Muscle layer of duodenum (tissue), 2 donors: ENCODE measurements around the gene PGAP6.
A peak's percentile ranks its signal among the peaks of the same experiment; 100 is the strongest.

Experiments
- H3K27ac ChIP-seq: one replicate; pipeline ENCODE4 v1.7.0; 2013; ENCODE audit warnings: mild to moderate bottlenecking, low read length
- H3K27me3 ChIP-seq: one replicate; pipeline ENCODE4 v1.7.0; 2013; ENCODE audit warnings: low read depth, mild to moderate bottlenecking, control low read depth, low read length
- H3K36me3 ChIP-seq, 2 donors: one replicate each; pipeline ENCODE4 v1.7.0; 2013; ENCODE audit warnings: low read length in 2 of 2, control low read depth in 1 of 2, mild to moderate bottlenecking in 1 of 2; ENCODE audit not compliant: insufficient read depth in 2 of 2, control insufficient read depth in 1 of 2
- H3K4me1 ChIP-seq, 2 donors: one replicate each; pipeline ENCODE4 v1.7.0; 2013; ENCODE audit warnings: low read length in 2 of 2, mild to moderate bottlenecking in 2 of 2, control low read depth in 1 of 2, moderate library complexity in 1 of 2; ENCODE audit not compliant: insufficient read depth in 2 of 2, control insufficient read depth in 1 of 2
- H3K4me3 ChIP-seq, 2 donors: one replicate each; pipeline ENCODE4 v1.7.0; 2013; ENCODE audit warnings: low read length in 2 of 2, low read depth in 1 of 2, mild to moderate bottlenecking in 1 of 2
- H3K9me3 ChIP-seq, 2 donors: one replicate each; pipeline ENCODE4 v1.7.0; 2013; ENCODE audit warnings: low read length in 2 of 2, control low read depth in 1 of 2, mild to moderate bottlenecking in 1 of 2; ENCODE audit not compliant: control insufficient read depth in 1 of 2
- donor health status: healthy.

Gene PGAP6

GRCh38 chr16:375927-376816 lies 5.6 kb downstream of the PGAP6 start:
- no peaks in the 10 kb centered on the region for H3K27me3 ChIP-seq
- H3K9me3 ChIP-seq: no peaks in the 10 kb centered on the region
- H3K4me1 ChIP-seq: peaks cover 6 to 11% of the 10 kb centered on the region in 2 donors
- H3K4me3 ChIP-seq: no peak overlapping the region
- peaks cover 8 to 54% of the 10 kb centered on the region in 2 donors for H3K36me3 ChIP-seq
- H3K27ac ChIP-seq: no peak overlapping the region

- no peak overlapping the region for H3K27ac ChIP-seq
- H3K36me3 ChIP-seq: peaks cover 8 to 54% of the 10 kb centered on the region in 2 donors
- no peak overlapping the region for H3K4me3 ChIP-seq
Measured at GRCh38 chr16:375212-375611, 6.6 kb downstream of the PGAP6 start.

GRCh38 chr16:374616-374926 lies 7.2 kb downstream of the PGAP6 start:
- peaks cover under 1 to 12% of the 10 kb centered on the region in 2 donors for H3K4me1 ChIP-seq
- H3K36me3 ChIP-seq: peaks cover 8 to 54% of the 10 kb centered on the region in 2 donors
- H3K9me3 ChIP-seq: no peaks in the 10 kb centered on the region

More at GRCh38 chr16:375212-375611, 6.6 kb downstream of the PGAP6 start:
- H3K27me3 ChIP-seq: no peaks in the 10 kb centered on the region
- peaks cover 6 to 8% of the 10 kb centered on the region in 2 donors for H3K4me1 ChIP-seq
- no peaks in the 10 kb centered on the region for H3K9me3 ChIP-seq

GRCh38 chr16:373848-374615 lies 7.7 kb downstream of the PGAP6 start:
- H3K27ac ChIP-seq: no peak overlapping the region
- no peak overlapping the region for H3K4me3 ChIP-seq
- peaks cover 0 to 17% of the 10 kb centered on the region in 2 donors for H3K4me1 ChIP-seq
- H3K9me3 ChIP-seq: no peaks in the 10 kb centered on the region
- H3K36me3 ChIP-seq: peaks cover 8 to 56% of the 10 kb centered on the region in 2 donors
- no peaks in the 10 kb centered on the region for H3K27me3 ChIP-seq

More at GRCh38 chr16:374616-374926, 7.2 kb downstream of the PGAP6 start:
- H3K27me3 ChIP-seq: no peaks in the 10 kb centered on the region
- no peak overlapping the region for H3K27ac ChIP-seq
- no peak overlapping the region for H3K4me3 ChIP-seq

GRCh38 chr16:373020-373598 lies 8.7 kb downstream of the PGAP6 start:
- no peak overlapping the region for H3K4me3 ChIP-seq
- H3K9me3 ChIP-seq: no peaks in the 10 kb centered on the region
- peaks cover 0 to 19% of the 10 kb centered on the region in 2 donors for H3K4me1 ChIP-seq
- H3K36me3 ChIP-seq: peaks cover 8 to 65% of the 10 kb centered on the region in 2 donors
- no peak overlapping the region for H3K27ac ChIP-seq
- no peaks in the 10 kb centered on the region for H3K27me3 ChIP-seq

- Histone ChIP-seq H3K9me3 (no peaks in the 10 kb centered on the region), H3K27me3 (no peaks in the 10 kb centered on the region), H3K36me3 (peaks cover 12 to 71% of the 10 kb centered on the region in 2 donors), H3K27ac (no peak overlapping the region), H3K4me1 (peaks cover 0 to 19% of the 10 kb centered on the region in 2 donors), H3K4me3 (no peak overlapping the region)
Measured at GRCh38 chr16:372302-372983, 9.3 kb downstream of the PGAP6 start.

- Histone ChIP-seq H3K36me3 (peaks cover 13 to 71% of the 10 kb centered on the region in 2 donors), H3K27me3 (no peaks in the 10 kb centered on the region), H3K27ac (no peak overlapping the region), H3K4me3 (no peak overlapping the region), H3K4me1 (peaks cover 0 to 19% of the 10 kb centered on the region in 2 donors), H3K9me3 (no peaks in the 10 kb centered on the region)
Measured at GRCh38 chr16:371515-372301, 10.1 kb downstream of the PGAP6 start.

- Histone ChIP-seq H3K27me3 (no peaks in the 10 kb centered on the region), H3K4me3 (peak overlapping the region; percentile 26 to 59), H3K36me3 (peaks cover 13 to 71% of the 10 kb centered on the region in 2 donors), H3K9me3 (no peaks in the 10 kb centered on the region), H3K27ac (peak overlapping the region; percentile 16), H3K4me1 (peaks cover 0 to 19% of the 10 kb centered on the region in 2 donors)
Measured at GRCh38 chr16:370979-371514, 10.7 kb downstream of the PGAP6 start.

- H3K4me3 ChIP-seq: peak within 1 kb of the TSS; percentile 26 to 59
- H3K27ac ChIP-seq: peak within 1 kb of the TSS; percentile 16
- H3K4me1 ChIP-seq: peaks cover 0 to 19% of the 10 kb centered on the region in 2 donors
- H3K9me3 ChIP-seq: no peaks in the 10 kb centered on the region
- H3K27me3 ChIP-seq: no peaks in the 10 kb centered on the region
- H3K36me3 ChIP-seq: peaks cover 13 to 68% of the 10 kb centered on the region in 2 donors
Measured at GRCh38 chr16:370443-370842, 11.3 kb downstream of the PGAP6 start, which contains the start of gene MRPL28. Gene MRPL28 (minus strand): TSS chr16:370538. CDS start chr16:370218, 320 bp downstream.

GRCh38 chr16:369866-370436 lies 11.8 kb downstream of the PGAP6 start:
- H3K9me3 ChIP-seq: no peaks in the 10 kb centered on the region
- no peak overlapping the region for H3K27ac ChIP-seq
- no peaks in the 10 kb centered on the region for H3K27me3 ChIP-seq
- peaks cover 0 to 19% of the 10 kb centered on the region in 2 donors for H3K4me1 ChIP-seq
- peak overlapping the region in 1 of 2 donors; percentile 59 for H3K4me3 ChIP-seq
- H3K36me3 ChIP-seq: peaks cover 13 to 64% of the 10 kb centered on the region in 2 donors
